NCI-H2029 (cell line): ENCODE data around the gene GPX6.
"Not testable (repeated sequence)": the region's sequence is repeated elsewhere in the genome, so short reads cannot be mapped to it uniquely, and the experiment has no call there.

Source experiments
- DNase-seq: peaks from one replicate; lab custom pipeline; 2025; lab: John Stamatoyannopoulos, UW

GPX6 gene

DNA sequence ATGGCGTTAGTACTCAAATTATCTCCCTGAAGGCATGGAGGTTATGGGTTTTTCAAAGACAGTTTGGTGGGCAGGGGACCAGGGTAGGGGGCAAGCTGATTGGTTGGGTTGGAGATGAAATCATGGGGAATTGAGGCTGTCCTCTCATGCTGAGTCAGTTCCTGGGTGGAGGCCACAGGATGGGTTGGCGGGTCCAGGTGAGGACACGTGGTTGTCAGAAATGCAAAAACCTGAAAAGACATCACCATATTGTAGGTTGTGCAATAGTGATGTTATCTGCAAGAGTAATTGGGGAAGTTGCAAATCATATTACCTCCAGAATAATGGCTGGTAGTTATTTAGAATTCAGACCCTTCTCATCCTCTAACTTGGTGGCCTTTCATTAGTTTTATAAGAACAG lies 30.1 kb downstream of the GPX6 start:
- DNase-seq, result no peak

DNA sequence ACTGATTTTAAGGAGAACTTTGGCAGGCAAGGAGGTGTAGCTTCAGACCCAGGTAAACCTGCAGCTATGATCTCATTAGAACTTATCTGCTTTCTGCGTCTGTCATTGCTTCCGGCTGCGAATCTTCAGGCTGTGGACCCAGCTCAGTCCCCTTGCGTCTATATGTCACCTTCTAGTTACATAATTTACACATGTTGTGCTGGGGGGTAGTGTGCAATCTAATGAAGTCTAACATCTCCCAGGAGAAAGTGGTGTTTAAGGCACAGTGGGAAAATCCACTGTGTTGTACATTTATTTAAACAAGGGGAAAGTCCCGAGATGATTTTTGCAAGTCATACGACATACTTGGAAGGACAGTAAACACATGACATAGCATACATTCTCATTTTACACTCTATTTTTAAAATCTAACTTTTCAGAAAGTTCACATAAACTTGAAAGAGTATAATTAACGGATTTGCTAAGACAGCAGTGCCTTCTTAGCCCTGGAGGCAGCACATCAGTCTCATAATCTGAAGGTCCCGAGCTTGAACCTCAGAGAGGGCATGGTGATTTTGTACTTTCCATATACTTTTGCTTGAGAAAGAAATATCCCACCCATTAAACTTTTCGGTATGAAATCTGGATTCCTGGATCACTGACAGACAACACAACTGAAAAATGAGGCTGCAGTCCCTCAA lies 35.2 kb downstream of the GPX6 start:
- DNase-seq, result no peak

DNA sequence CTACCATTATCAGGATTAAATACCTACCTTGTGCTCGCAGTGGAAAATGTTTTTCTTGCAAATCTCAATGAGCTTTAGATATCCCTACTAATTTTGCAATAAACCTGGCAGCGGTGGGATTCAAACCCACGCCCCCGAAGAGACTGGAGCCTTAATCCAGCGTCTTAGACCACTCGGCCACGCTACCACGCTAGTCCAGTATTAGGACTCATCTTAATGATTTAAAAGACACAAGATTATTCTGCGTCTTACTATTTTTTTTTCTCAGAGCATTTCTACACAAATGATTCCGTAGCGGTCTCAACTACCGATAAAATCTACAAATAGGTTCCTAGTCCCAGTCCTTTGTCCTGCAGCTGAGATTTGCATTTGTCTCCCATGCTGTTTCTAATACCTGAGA lies 37.1 kb downstream of the GPX6 start:
- DNase-seq, result no peak

DNA sequence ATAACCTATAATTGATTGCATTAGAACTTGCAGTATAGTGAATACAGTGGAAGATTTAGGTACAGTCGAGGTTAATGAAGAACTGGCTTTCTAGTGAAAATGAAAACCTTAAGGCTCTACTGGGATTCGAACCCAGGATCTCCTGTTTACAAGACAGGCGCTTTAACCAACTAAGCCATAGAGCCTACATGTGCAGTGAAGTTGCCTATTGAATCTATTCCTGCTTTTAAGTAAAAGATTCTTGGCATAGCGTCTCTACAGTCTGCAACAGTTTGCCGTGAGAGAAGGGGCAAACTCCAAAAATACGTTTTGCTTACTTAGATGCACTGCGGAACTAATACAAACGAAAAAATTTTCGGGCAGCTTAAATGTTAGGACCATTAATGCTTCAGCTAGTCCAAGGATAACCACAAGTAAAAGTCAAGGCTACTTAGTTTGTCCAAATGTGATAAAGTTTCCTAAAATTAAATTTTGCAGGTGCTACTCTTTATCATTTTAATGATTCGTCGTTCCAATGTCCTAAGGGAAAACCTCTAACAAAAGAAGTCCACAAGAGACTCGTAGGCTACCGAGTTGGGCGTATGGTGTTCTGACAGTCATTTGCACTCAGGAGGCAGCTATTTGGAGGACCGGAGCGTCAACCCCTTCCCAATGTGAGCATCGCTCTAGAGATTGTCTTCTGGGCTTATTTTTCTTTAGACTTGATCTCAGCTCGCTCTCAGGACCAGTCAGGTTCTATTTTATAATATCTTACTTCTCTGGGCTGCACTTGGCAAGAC lies 41.0 kb downstream of the GPX6 start:
- DNase-seq, result no peak

DNA sequence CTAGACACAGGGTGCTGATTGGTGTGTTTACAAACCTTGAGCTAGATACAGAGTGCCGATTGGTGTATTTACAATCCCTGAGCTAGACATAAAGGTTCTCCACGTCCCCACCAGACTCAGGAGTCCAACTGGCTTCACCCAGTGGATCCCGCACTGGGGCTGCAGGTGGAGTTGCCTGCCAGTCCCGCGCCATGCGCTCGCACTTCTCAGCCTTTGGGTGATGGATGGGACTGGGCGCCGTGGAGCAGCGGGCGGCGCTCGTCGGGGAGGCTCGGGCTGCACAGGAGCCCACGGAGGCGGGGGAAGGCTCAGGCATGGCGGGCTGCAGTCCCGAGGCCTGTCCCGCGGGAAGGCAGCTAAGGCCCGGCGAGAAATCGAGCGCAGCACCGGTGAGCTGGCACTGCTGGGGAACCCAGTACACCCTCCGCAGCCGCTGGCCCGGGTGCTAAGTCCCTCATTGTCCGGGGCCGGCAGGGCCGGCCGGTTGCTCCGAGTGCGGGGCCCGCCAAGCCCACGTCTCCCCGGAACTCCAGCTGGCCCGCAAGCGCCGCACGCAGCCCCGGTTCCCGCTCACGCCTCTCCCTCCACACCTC lies 46.3 kb downstream of the GPX6 start:
- not testable (repeated sequence) for DNase-seq

DNA sequence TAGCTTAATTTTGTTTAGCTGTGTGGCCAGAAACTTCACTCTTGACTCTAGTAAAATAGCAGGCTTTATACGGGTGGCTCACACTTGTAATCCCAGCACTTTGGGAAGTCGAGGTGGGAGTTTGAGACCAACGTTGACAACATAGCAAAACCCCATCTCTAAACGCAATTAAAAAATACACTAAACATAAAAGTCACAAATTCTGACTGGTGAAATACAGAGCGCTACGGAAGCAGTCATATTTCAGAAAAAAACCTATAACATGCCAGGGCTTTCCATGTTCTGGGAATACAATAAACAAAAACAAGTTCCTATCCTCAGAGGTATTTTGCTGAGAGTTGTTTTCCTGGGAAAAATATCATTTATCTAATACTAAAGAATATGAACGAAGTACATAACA lies 47.5 kb downstream of the GPX6 start:
- DNase-seq, result no peak

DNA sequence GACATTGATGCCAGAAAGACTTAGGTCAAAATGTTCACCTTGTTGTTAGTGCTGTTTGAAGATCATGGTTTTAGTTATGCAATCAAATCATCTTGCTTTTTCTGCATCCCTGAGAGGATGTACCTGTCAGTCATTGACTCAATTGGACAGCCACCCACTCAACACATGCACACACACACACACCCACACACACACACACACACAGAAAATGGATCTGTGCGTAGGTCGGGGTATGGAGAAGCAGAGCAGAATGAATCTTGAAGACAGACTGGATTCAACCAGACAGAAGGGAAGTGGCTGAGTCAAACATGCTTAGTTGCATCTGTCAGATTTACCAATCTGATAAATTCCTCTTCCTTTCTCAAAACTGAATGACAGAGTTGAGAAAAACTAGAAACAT lies 53.2 kb downstream of the GPX6 start:
- no peak for DNase-seq

DNA sequence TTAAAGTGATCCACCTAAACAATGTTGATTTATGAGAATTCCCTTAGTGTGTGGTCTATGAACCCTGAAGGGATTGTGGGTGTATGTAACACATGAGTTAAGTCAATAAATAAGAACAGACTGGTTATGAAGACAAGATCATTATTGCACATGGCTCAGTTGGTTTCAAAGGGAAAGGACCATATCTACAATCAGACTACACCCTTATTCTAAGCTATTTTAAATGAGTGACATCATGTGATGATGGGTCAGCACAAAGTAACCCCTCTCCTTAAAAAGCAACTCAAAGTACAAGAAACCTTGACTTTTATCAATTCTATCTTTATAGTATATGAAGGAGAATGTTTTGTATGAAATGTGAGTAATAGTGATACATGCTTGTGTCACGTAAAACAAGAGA lies 57.0 kb downstream of the GPX6 start:
- DNase-seq, result no peak
